Middle frontal gyrus (tissue), 1 donor: Measurements from ENCODE around the gene ASB2.

Source experiments
- DNase-seq: peaks from one replicate; pipeline ENCODE4 v3.0.0-alpha.2; 2015; ENCODE audit warnings: low spot score; ENCODE audit errors: extremely low spot score

ASB2 gene

DNA sequence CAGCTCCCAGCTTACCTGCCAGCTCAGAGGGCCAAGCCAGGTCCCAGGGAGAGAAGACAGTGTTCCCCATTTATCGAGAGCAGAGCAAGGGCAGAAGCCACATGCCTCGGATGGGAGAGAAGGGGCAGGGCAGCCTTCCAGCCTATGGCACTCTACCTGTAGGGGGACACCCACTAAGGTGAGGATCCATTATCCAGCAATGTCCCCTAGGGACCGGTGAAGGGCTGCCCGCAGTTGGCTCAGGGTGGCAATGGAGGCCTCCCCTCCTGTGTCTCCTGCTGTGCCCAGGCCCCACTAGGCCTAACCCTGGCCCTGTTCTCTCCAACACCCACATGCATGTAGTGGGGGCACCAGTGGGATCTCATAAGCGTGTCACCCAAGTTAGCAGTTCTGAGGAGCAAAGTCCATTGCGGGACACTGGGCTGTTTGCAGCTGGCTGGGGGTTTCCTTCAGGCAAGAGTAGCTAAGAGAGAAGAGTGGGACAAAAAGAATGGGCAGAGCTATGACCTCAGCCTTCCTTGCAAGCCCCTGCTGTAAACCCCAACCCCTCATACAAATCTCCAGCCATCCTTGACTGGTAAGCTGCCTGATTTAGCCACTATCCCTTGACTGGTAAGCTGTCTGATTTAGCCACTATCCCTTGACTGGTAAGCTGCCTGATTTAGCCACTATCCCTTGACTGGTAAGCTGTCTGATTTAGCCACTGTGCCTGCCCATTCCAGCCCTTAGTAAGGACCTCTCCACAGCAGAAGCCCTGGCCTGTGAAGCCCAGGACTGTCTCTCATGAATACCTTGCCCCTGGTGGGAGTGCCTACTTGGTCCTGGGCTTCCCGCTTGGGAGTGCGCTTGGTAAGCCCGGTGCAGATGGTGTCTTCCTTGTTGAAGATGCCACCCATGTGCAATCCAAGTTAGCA lies 5.2 kb upstream of the ASB2 start:
- DNase-seq: no peak

DNA sequence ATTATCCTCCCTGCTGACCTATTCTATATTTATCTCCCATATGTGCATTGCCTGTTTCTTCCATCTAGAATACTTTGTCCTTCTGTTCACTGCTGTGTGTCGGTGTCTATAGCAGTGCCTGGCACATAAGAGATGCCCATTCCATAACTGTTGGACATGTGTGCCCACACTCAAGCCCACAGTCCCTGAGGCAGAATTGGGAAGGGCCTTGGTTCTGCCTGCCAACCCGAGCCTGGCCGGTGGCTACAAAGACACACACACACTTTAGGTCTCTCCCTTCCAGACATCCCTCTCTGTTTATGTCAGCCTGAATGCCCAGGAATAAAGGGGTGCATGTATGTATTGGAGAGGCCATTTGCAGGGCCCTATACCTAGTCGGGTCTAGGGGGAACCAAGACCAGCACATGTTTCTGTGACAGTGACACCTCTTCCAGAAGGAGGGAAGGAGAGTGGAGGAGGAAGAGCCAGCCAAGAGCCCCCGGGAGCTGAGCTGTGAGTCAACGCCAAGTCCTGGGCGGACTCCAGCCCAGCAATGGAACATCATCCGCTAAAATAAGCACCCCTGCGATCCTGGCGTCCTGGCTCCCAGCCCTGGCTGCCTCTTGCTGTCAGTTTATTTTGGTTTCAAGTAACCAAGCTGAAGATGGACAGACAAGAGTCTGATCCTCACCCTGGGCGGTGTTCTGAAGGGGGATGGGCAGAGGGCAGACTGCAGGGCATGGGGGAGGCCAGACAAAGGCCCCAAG lies 4.3 kb upstream of the ASB2 start:
- peak; percentile 27 for DNase-seq

DNA sequence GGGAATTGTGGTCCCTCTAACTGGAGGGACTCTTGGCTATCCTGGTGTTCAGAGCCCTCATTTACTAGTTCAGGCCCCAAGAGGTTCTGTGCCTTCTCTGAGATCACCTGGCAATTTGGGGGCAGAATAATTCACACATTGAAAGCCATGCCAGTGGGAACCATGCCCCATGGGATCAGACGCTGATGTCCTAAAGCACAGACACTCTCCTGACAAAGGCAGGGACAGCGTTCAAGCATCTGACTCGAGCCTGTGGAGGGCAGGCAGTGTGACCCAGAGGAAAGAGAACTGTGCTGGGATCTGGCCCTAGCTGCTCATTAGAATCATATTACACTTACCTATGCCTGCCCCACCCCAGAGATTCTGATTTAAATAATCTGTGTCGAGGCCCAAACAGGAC lies 2.4 kb upstream of the ASB2 start:
- DNase-seq: no peak

DNA sequence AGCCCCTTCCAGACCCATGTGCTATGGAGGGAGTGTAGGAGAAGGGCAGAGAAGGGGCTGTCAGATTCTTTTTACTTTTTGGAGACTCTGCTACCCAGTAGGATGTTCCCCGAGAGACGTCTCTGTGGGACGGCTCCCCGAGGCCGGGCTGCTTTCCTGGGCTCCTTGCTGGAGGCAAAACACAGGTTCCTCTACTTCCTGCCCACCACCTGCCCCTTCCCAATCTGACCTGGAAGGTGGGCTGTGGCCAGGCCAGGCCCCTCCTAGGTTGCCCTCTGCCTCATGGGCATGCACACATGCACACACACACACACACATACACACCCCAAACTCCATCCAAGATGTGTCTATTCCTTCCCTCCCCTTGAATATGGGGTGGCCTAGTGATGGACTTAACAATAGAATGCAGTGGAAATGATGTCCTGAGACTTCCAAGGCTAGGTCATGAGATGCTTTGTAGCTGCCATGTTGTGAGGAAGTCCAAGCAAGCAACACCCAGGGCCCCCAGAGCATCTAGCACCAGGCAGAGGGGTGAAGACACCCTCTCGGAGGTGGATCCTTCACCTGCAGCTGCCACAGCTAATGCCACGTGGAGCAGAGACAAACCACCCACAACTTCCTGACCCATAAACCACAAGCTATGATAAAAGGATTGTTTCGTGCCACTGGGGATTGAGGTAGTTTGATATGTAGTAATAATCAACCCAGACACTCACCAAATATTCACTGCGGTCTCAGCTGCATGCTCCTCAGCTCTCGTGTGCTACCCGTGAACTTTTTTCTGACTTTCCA lies 1.6 kb upstream of the ASB2 start:
- no peak for DNase-seq

DNA sequence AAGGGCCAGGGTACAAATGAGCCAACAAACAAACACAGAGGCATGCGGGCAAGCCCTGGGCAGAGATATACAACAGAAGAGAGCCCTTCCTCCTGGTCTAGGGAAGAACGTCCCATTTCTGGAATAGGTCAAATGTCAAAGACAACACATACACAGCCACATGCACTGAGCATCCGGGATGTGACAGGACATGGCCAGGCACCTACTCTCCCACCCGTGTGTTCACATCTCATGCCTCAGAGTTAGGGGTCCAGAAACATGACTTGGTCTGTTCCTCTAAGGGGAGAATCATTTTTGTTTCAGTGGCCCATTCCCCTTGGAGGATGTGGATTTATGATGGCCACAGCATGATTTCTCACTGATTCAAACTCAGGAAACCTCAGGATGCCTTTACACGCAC lies 801 bp upstream of the ASB2 start:
- DNase-seq: no peak

DNA sequence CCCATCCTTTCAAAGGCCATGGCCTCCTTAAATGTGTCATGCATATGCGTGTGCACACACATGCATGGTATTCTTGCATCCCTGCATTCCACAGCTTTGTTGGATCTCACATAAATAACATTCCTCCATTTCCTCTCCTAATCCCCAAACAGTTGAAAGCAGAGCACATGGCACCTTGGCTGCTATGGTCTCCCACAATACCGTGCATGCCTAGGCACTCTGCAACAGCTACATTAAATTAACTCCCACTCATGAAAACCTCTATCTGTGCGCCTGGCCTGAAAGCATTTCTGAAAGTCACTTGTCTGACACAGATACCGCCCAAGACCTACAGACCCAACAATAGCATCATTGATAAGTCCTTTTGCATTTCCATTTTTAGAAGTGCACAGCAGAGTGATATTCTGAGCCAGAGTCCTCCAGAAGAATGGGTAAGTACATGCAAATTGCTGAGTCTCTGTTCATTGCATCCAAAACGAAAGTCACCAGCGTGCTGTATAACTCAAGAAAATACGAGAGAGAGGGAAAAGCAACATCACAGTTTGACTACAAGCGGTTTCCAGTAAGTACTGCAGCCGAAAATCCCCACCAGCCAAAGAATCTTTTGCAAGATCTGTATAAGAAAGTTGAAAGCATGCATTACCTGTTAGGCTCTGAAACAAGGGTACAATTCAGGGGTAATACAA lies 436 bp downstream of the ASB2 start:
- DNase-seq: peak; percentile 17

DNA sequence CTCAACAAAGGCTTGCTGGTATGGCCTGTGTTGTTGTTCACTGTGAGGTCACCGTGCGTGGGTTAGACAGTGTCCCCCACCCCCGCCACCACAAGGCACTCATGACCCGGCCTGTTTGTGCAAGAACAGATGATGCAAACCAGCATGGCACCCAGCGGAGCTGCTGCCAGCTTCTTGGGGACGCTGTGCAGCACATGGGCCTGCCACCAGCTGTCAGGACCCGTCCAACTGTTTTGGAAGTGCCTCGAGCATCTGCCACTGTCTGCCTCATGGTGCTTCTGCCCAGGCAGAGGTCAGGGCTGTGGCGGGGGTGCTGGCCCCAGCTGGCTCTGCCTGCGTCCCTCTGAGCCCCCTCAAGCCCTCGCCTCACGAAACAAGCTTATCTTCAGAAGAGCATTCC lies 1.5 kb downstream of the ASB2 start:
- DNase-seq: no peak

DNA sequence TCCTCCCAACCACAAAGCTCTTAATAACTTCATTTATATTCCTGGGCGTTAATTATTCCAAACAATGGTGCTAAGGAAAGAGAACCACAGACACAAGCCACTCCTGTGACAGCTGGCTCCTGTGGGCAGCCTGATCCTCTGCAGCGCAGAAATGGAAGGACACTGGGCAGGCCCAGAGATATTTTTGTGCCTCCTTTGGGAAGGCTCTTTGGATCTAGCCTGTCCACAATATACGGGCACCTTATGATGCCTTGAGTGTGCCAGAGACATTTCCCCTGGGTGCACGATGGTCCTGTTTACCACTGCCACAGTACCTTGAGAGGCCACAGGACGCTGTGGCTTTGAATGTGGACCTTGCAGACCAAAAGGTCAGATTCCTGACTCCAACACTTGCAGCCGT lies 2.1 kb downstream of the ASB2 start:
- no peak for DNase-seq

DNA sequence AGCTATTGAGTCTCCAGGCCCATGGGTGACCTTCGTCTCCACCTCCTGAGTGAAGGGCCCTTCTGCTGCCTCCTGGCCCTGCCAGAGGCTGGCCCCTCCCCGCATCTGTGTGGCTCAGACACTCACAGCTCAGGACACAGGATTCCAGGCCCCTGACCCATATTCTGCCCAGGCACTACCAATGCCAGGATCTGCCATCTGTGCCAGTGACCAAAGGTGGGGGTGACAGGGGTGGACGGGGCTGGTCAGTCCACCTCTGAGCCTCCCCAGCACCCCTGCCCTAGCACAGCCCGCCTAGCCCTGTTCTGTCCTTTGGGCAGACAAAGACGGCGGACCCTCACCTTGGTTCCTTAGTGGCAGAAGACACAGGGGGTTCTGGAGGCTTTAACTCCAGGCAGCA lies 2.8 kb downstream of the ASB2 start:
- no peak for DNase-seq

DNA sequence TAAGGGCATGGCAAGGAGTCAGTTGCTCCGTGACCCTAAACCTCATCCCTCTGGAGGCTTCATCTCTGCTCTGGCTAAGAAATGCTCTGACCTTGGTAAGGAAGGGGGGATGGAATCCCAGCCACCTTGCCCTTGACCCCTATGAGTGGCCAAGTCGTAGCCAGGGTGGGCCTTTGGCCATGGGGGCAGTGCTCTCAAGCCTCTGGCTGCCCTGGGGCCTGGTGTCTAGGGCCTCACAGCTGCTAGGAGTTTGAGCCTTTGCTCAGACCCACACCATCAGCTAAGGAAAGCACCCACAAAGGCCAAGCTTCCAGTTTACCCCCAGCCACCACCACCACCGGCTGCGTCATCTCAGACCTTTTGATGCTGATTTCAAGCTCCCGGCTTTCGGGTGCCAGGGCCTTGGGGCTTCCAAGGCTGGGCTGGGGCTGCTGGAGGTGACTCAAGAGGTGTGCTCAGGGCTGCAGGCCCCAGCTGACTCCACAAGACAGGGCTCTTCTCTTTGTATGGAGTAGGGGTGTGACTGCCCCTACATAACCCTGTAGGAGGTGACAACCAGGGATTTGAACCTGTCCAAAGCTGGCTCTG lies 3.7 kb downstream of the ASB2 start:
- no peak for DNase-seq

DNA sequence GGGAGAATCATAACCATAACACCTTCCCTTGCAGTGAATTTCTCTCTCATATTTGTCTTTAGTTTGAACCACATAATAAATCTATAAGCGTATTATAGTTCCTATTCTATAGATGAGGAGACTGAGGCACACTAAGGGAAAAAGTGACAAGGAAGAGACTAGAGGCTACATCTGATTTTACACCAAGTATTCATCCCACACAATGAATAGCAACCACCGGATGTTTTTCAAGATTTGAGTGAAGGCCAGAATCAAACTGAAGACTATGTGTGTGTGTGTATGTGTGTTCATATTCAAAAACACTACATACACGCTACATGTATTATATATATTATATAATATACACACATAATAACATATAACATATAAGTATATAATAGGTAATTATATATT lies 4.7 kb downstream of the ASB2 start:
- DNase-seq: no peak

DNA sequence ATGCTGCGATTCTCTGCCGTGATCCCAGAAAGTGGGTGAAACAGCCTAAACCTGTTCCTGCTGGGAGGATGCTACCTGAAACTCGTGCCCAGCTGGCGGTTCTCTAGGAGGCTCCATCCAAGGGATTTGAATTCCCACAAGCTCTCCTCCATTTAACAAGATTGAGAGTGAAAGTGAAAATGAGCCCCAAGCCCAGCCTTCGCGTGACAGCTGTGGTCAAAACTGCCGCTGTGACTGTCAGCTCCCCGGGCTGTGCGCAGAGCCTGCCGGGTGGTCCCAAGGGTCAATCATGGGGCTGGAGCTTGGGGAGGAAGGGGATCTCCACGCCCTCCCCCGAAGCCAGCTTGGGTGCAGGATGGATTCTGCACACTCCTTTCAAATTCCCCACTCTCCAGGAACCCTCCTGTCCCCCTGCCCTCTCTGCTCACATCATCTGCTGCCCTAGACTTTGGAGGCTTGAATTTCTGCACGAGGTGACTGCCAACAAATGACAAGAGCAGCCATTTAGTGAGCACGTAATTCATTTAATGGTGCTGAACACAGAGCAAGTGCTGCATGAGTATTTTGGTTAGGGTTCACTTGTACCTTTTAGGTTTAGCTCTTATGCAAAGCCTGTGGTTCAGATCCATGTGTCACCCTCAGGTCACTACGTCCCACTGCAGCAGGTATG lies 5.3 kb downstream of the ASB2 start:
- no peak for DNase-seq

DNA sequence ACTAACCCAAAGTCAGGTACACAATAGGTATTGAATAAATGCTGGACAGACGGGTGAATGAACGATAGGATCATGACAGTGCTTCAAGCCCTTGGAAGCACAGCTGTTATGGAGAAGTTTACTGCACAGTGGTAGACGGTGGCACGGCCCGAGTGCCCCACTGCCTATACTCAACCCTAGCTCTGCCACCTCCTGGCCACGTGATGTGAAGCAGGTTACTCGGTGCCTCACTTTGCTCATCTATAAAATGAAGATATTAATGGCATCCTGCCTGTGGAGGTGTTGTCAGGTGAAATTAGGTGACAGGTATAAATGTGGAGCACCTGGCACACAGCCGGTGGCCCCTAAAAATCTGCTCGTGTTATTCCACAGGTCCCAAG lies 5.8 kb downstream of the ASB2 start:
- DNase-seq: no peak

DNA sequence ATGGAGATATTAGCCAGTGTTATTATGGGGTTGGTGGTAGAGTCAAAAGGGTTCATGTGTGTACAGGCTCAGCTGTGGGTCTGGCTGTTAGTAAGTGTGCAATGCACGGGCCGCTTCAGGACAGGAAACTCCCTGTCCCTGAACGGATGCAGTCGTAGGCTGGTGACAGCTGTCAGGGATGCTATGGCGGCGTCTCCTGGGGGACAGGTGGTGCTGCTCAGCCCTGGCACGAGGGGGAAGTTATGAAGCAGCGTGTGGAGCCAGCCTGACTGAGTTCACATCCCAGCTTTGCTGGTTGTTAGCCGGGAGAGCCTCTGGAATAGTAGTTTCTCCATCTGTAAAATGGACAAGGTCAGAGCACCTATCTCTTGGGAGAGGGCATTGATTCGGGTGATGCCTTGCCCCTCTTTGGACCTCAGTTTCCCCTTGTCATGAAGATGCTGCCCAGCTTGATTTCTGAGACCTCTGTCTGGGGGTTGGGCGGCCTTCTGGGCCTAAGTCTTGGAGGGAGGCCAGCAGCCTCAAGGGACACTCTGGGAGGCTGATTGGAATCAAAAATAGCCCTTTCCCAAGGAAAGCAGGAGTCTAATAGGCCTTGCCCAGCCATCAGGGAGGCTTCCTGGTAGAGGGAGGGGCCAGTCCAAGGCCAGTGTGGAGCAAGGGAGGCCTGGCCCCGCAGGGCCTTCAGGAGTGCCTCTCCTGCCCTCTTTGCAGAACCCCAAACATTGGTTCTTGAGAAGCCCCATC lies 7.1 kb downstream of the ASB2 start:
- DNase-seq: no peak

DNA sequence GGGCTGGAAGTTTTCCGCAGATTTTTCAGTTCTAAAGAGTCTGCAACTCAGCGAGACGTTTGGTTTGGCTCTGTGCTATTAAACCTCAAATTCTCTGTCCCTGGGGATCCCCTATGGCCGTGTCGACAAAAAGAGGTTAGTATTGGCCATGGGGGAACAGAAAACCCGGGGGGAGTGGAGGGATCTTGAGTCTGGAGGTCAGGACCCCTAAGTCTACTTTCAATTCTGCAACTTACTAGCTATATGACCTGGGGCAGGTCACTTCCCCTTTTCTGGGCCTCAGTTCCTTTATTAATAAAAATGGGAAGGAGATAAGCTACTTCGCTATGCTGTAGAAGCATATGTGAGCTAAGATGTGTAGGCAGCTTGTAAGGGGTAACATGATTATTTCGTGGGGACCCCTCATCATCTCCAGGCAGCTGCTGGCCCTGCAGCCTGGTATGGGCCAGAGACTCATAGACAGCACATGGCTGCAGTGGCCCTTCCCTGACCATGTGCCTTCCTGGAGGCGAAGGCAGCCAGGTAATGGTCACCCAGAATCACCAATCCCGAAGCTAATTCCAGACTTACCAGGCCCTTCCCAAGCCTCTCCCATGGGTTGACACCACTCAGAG lies 8.6 kb downstream of the ASB2 start:
- DNase-seq: no peak

DNA sequence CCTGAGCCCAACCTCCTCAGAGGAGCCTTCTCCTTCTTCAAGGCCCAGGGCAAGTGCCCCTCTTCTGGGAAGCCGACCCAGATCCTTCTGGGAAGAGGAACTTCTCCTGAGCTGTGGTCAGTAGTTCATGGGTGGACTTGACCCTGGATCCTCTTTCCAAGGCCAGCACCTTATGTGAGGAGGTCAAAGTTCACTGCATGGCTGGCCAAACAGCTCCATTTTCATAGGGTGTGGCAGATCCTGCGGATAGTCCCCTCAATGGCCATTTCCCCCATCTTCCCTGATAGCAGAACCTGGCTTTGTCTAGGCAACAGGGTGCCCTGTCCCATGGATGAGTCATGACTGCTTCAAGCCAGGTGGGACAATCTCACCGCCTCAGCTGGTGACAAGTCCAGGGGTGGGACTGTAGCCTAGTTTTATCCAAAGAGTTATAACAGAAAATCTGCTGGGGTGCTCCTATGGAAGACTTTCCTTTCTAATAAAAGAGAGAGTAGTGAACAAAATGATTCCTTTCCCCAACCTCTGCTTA lies 10.4 kb downstream of the ASB2 start:
- DNase-seq: no peak

DNA sequence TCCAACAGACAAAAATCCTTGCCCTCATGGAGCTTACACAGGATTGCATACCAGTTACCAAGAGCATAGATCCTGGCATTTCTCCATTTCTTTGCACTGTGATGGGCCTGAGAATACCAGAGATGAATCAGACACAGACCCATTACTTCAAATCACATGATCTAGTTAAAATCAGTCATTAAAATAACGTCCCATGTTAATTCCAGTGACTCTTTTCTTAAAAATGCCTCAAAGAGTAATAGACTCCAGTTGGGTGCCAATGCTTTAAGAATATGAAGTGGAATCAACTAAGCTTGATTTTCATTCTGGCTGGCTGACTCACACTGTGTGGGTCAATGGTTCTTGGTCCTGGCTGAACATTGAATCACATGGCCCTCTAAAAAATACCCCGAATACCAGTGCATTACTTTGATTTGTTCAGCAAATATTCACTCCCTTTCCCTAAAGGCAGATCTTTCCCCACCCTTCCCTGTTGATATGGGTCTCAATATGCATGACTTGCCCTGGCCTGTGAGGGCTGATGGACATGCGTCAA lies 11.0 kb downstream of the ASB2 start:
- no peak for DNase-seq

DNA sequence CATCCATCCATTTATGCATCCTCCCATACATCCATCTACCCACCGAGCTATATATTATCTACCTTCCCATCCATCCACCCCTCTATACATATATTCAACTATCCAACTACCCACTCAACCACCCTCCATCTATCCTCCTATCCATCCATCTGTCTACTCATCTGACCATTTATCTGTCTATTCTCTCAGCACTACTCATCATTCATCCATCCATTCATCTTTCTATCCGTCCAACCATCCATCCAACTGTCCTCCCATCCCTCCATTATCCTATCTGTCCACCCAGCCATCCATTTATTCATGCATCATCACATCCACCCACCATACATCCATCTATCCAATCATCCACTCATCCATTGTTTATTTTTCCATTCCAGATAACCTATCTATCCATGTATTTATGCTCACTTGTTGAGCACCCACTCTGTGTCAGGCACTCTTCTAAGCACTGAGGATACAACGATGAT lies 11.5 kb downstream of the ASB2 start:
- DNase-seq: no peak

DNA sequence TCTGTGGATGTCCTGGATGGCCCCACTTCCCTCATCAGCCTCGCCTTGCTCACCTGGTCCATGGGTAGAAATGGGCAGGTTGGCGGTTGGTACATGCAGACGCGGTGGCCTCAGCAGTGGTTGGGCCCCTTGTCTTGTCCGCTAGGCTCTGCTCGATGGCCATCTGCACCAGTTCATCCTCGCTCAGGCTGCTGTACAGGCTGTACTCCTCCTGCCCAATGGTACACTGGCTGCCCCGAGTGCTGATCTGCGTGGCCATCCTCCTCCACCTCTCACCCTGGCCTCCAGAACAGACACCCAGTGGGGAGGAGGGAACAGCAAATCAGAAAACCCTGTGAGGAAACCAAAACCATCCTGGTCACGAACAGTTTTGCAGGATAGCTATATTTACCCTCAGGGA lies 12.1 kb downstream of the ASB2 start:
- DNase-seq: no peak
